ENCODE data around the gene CHCHD3.

CHCHD3 gene

GRCh38 chr7:133081599-133082389, at the start of gene CHCHD3:
TSS of gene CHCHD3 (minus strand) at chr7:133082090. CDS start at chr7:133081937, 153 bp downstream.
- peak within 1 kb of the TSS; percentile 88 to 98 (median 93) for H3K9ac ChIP-seq (ENCODE audit: low read length in 5 of 5)
- H3K4me1 ChIP-seq (ENCODE audit: control insufficient read depth in 5 of 5, insufficient read depth in 5 of 5, low read length in 5 of 5), result peaks cover 0 to 30% (median 19%) of the 10 kb centered on the region in 5 donors
- peak within 1 kb of the TSS; percentile 84 to 96 (median 93) for H3K4me3 ChIP-seq (ENCODE audit: low read depth in 1 of 5, low read length in 5 of 5)
- peaks cover 0 to 3% (median 0%) of the 10 kb centered on the region in 5 donors for H3K36me3 ChIP-seq (ENCODE audit: control insufficient read depth in 5 of 5, insufficient read depth in 5 of 5, low read length in 5 of 5)
- no peaks in the 10 kb centered on the region for H3K27me3 ChIP-seq (ENCODE audit: control insufficient read depth in 5 of 5, insufficient read depth in 4 of 5, low read length in 5 of 5)
- peak within 1 kb of the TSS; percentile 88 for H3K27ac ChIP-seq (ENCODE audit: low read depth, low read length)
- no peaks in the 10 kb centered on the region for H3K9me3 ChIP-seq (ENCODE audit: control insufficient read depth in 5 of 5, low read length in 5 of 5)

GRCh38 chr7:133130166-133130565, 48.3 kb upstream of the CHCHD3 start:
- Histone ChIP-seq H3K9ac (ENCODE audit: low read length in 5 of 5) (no peak overlapping the region), H3K4me3 (ENCODE audit: low read depth in 1 of 5, low read length in 5 of 5) (no peak overlapping the region), H3K36me3 (ENCODE audit: control insufficient read depth in 5 of 5, insufficient read depth in 5 of 5, low read length in 5 of 5) (no peaks in the 10 kb centered on the region), H3K4me1 (ENCODE audit: control insufficient read depth in 5 of 5, insufficient read depth in 5 of 5, low read length in 5 of 5) (no peaks in the 10 kb centered on the region), H3K27me3 (ENCODE audit: control insufficient read depth in 5 of 5, insufficient read depth in 4 of 5, low read length in 5 of 5) (no peaks in the 10 kb centered on the region), H3K27ac (ENCODE audit: low read depth, low read length) (no peak overlapping the region), H3K9me3 (ENCODE audit: control insufficient read depth in 5 of 5, low read length in 5 of 5) (no peaks in the 10 kb centered on the region)

GRCh38 chr7:133126422-133126821, 44.5 kb upstream of the CHCHD3 start:
- Histone ChIP-seq H3K36me3 (ENCODE audit: control insufficient read depth in 5 of 5, insufficient read depth in 5 of 5, low read length in 5 of 5) (no peaks in the 10 kb centered on the region), H3K9ac (ENCODE audit: low read length in 5 of 5) (no peak overlapping the region), H3K4me1 (ENCODE audit: control insufficient read depth in 5 of 5, insufficient read depth in 5 of 5, low read length in 5 of 5) (no peaks in the 10 kb centered on the region), H3K4me3 (ENCODE audit: low read depth in 1 of 5, low read length in 5 of 5) (no peak overlapping the region), H3K9me3 (ENCODE audit: control insufficient read depth in 5 of 5, low read length in 5 of 5) (no peaks in the 10 kb centered on the region), H3K27me3 (ENCODE audit: control insufficient read depth in 5 of 5, insufficient read depth in 4 of 5, low read length in 5 of 5) (no peaks in the 10 kb centered on the region), H3K27ac (ENCODE audit: low read depth, low read length) (no peak overlapping the region)

GRCh38 chr7:133124974-133125373, 43.1 kb upstream of the CHCHD3 start:
- no peaks in the 10 kb centered on the region for H3K36me3 ChIP-seq (ENCODE audit: control insufficient read depth in 5 of 5, insufficient read depth in 5 of 5, low read length in 5 of 5)
- no peak overlapping the region for H3K27ac ChIP-seq (ENCODE audit: low read depth, low read length)
- no peaks in the 10 kb centered on the region for H3K9me3 ChIP-seq (ENCODE audit: control insufficient read depth in 5 of 5, low read length in 5 of 5)
- H3K4me3 ChIP-seq (ENCODE audit: low read depth in 1 of 5, low read length in 5 of 5), result no peak overlapping the region
- no peak overlapping the region for H3K9ac ChIP-seq (ENCODE audit: low read length in 5 of 5)
- no peaks in the 10 kb centered on the region for H3K4me1 ChIP-seq (ENCODE audit: control insufficient read depth in 5 of 5, insufficient read depth in 5 of 5, low read length in 5 of 5)
- H3K27me3 ChIP-seq (ENCODE audit: control insufficient read depth in 5 of 5, insufficient read depth in 4 of 5, low read length in 5 of 5), result no peaks in the 10 kb centered on the region

GRCh38 chr7:133121175-133121844, 39.4 kb upstream of the CHCHD3 start:
- Histone ChIP-seq H3K36me3 (ENCODE audit: control insufficient read depth in 5 of 5, insufficient read depth in 5 of 5, low read length in 5 of 5) (no peaks in the 10 kb centered on the region), H3K27me3 (ENCODE audit: control insufficient read depth in 5 of 5, insufficient read depth in 4 of 5, low read length in 5 of 5) (no peaks in the 10 kb centered on the region), H3K9ac (ENCODE audit: low read length in 5 of 5) (no peak overlapping the region), H3K9me3 (ENCODE audit: control insufficient read depth in 5 of 5, low read length in 5 of 5) (no peaks in the 10 kb centered on the region), H3K27ac (ENCODE audit: low read depth, low read length) (no peak overlapping the region), H3K4me3 (ENCODE audit: low read depth in 1 of 5, low read length in 5 of 5) (no peak overlapping the region), H3K4me1 (ENCODE audit: control insufficient read depth in 5 of 5, insufficient read depth in 5 of 5, low read length in 5 of 5) (no peaks in the 10 kb centered on the region)

- no peak overlapping the region for H3K27ac ChIP-seq (ENCODE audit: low read depth, low read length)
- H3K27me3 ChIP-seq (ENCODE audit: control insufficient read depth in 5 of 5, insufficient read depth in 4 of 5, low read length in 5 of 5), result no peaks in the 10 kb centered on the region
- H3K9ac ChIP-seq (ENCODE audit: low read length in 5 of 5), result no peak overlapping the region
- no peak overlapping the region for H3K4me3 ChIP-seq (ENCODE audit: low read depth in 1 of 5, low read length in 5 of 5)
- H3K36me3 ChIP-seq (ENCODE audit: control insufficient read depth in 5 of 5, insufficient read depth in 5 of 5, low read length in 5 of 5), result no peaks in the 10 kb centered on the region
- H3K4me1 ChIP-seq (ENCODE audit: control insufficient read depth in 5 of 5, insufficient read depth in 5 of 5, low read length in 5 of 5), result no peaks in the 10 kb centered on the region
- H3K9me3 ChIP-seq (ENCODE audit: control insufficient read depth in 5 of 5, low read length in 5 of 5), result no peaks in the 10 kb centered on the region
These were observed 37.2 kb upstream of the CHCHD3 start for GRCh38 chr7:133119067-133119466.

GRCh38 chr7:133118261-133118660, 36.4 kb upstream of the CHCHD3 start:
- Histone ChIP-seq H3K9ac (ENCODE audit: low read length in 5 of 5) (no peak overlapping the region), H3K9me3 (ENCODE audit: control insufficient read depth in 5 of 5, low read length in 5 of 5) (no peaks in the 10 kb centered on the region), H3K4me3 (ENCODE audit: low read depth in 1 of 5, low read length in 5 of 5) (no peak overlapping the region), H3K27ac (ENCODE audit: low read depth, low read length) (no peak overlapping the region), H3K4me1 (ENCODE audit: control insufficient read depth in 5 of 5, insufficient read depth in 5 of 5, low read length in 5 of 5) (no peaks in the 10 kb centered on the region), H3K36me3 (ENCODE audit: control insufficient read depth in 5 of 5, insufficient read depth in 5 of 5, low read length in 5 of 5) (no peaks in the 10 kb centered on the region), H3K27me3 (ENCODE audit: control insufficient read depth in 5 of 5, insufficient read depth in 4 of 5, low read length in 5 of 5) (no peaks in the 10 kb centered on the region)

- no peak overlapping the region for H3K4me3 ChIP-seq (ENCODE audit: low read depth in 1 of 5, low read length in 5 of 5)
- no peaks in the 10 kb centered on the region for H3K4me1 ChIP-seq (ENCODE audit: control insufficient read depth in 5 of 5, insufficient read depth in 5 of 5, low read length in 5 of 5)
- no peak overlapping the region for H3K27ac ChIP-seq (ENCODE audit: low read depth, low read length)
- no peaks in the 10 kb centered on the region for H3K9me3 ChIP-seq (ENCODE audit: control insufficient read depth in 5 of 5, low read length in 5 of 5)
- peaks cover 0 to 2% (median 0%) of the 10 kb centered on the region in 5 donors for H3K27me3 ChIP-seq (ENCODE audit: control insufficient read depth in 5 of 5, insufficient read depth in 4 of 5, low read length in 5 of 5)
- no peak overlapping the region for H3K9ac ChIP-seq (ENCODE audit: low read length in 5 of 5)
- no peaks in the 10 kb centered on the region for H3K36me3 ChIP-seq (ENCODE audit: control insufficient read depth in 5 of 5, insufficient read depth in 5 of 5, low read length in 5 of 5)
These were observed 35.6 kb upstream of the CHCHD3 start for GRCh38 chr7:133117452-133117851.

- H3K9ac ChIP-seq (ENCODE audit: low read length in 5 of 5), result no peak overlapping the region
- H3K4me1 ChIP-seq (ENCODE audit: control insufficient read depth in 5 of 5, insufficient read depth in 5 of 5, low read length in 5 of 5), result no peaks in the 10 kb centered on the region
- H3K4me3 ChIP-seq (ENCODE audit: low read depth in 1 of 5, low read length in 5 of 5), result no peak overlapping the region
- no peaks in the 10 kb centered on the region for H3K9me3 ChIP-seq (ENCODE audit: control insufficient read depth in 5 of 5, low read length in 5 of 5)
- no peaks in the 10 kb centered on the region for H3K36me3 ChIP-seq (ENCODE audit: control insufficient read depth in 5 of 5, insufficient read depth in 5 of 5, low read length in 5 of 5)
- H3K27ac ChIP-seq (ENCODE audit: low read depth, low read length), result no peak overlapping the region
- peaks cover 0 to 4% (median 0%) of the 10 kb centered on the region in 5 donors for H3K27me3 ChIP-seq (ENCODE audit: control insufficient read depth in 5 of 5, insufficient read depth in 4 of 5, low read length in 5 of 5)
These were observed 33.7 kb upstream of the CHCHD3 start for GRCh38 chr7:133115596-133115995.

- no peak overlapping the region for H3K4me3 ChIP-seq (ENCODE audit: low read depth in 1 of 5, low read length in 5 of 5)
- H3K4me1 ChIP-seq (ENCODE audit: control insufficient read depth in 5 of 5, insufficient read depth in 5 of 5, low read length in 5 of 5), result no peaks in the 10 kb centered on the region
- H3K36me3 ChIP-seq (ENCODE audit: control insufficient read depth in 5 of 5, insufficient read depth in 5 of 5, low read length in 5 of 5), result no peaks in the 10 kb centered on the region
- H3K9ac ChIP-seq (ENCODE audit: low read length in 5 of 5), result no peak overlapping the region
- H3K9me3 ChIP-seq (ENCODE audit: control insufficient read depth in 5 of 5, low read length in 5 of 5), result peaks cover 0 to 4% (median 4%) of the 10 kb centered on the region in 5 donors
- H3K27me3 ChIP-seq (ENCODE audit: control insufficient read depth in 5 of 5, insufficient read depth in 4 of 5, low read length in 5 of 5), result peaks cover 0 to 4% (median 0%) of the 10 kb centered on the region in 5 donors
- no peak overlapping the region for H3K27ac ChIP-seq (ENCODE audit: low read depth, low read length)
These were observed 32.6 kb upstream of the CHCHD3 start for GRCh38 chr7:133114519-133114918.

Measured in subcutaneous abdominal adipose tissue (tissue), 5 donors.